Stimulated activated CD4-positive, alpha-beta T cell treated with anti-CD3 and anti-CD28 coated beads, Interleukin-12 subunit alpha, Interleukin-12 subunit beta, amount 100 ng/mL, for 4 hours (primary cell): ENCODE data around the gene SLC1A1.

Source experiments
- DNase-seq: peaks from one replicate; pipeline ENCODE4 v3.0.0-alpha.2; 2020

SLC1A1 gene

DNA sequence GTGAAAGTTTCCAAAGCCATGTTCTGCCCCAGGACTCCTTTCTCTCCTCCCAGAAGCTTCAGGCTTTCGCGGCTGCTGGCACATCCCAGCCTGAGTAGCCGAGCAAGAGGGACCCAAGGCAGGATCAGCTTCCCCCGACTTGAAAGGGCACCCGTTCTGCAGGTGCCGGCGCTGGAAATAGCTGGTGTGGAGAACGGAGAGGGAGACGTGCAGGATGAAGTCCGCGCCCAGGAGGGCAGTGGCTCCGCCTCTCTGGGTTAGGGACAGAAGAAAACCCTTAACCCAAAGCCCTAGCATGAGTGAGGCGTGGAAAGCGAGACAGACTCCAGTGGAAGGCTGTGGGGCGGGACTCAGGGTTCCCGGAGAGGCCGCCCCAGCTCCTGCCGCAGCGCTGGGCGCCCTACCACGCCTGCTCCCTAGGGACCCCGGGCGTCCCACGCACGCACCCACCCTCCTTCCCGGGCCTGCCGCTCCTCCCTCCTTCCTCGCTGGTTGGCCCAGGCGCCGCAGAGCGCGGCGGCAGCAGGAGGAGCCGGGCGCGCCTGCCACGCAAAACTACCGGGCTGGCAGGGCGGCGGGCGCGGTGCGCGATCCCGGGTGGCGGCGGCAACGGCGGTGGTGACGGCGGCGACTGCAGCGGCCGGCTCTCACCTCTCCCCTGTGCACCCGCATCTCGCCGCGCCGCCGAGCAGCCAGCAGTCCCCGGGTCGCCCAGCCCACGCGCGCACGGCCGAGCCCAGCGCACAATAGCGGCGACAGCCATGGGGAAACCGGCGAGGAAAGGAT is at the start of gene SLC1A1:
Gene SLC1A1, plus strand, starts transcription at position 550 of the 786 bp plus-strand sequence. Its CDS starts 212 bp downstream, at position 762.
- peak; percentile 13 for DNase-seq

DNA sequence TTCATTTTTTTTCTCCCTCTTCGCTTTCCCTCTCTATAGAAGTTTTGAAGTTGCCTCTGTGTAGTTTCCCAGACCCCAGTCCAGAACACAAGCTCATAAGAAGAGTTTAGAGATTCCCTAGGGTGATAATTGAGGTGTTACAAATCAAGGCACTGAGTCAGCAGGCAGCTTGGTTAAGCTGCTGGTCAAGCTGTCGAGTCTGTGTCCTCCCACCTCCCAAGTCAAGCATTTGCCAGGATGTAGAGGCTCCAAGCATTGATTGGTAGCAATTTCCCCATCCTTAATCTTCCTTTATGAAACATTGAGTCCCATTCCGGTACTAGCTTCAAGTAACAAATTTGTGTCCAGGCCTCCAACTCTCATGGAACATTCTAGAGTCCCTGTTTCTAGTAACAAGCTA is 47.5 kb upstream of the SLC1A1 start:
- DNase-seq: no peak

GRCh38 chr9:4443439-4443838 is 46.8 kb upstream of the SLC1A1 start:
- DNase-seq: no peak

GRCh38 chr9:4461437-4461836 is 28.8 kb upstream of the SLC1A1 start:
- DNase-seq: no peak

- no peak for DNase-seq
These were observed 26.4 kb upstream of the SLC1A1 start for GRCh38 chr9:4463824-4464223.

GRCh38 chr9:4464911-4465513 is 25.3 kb upstream of the SLC1A1 start:
- no peak for DNase-seq

DNA sequence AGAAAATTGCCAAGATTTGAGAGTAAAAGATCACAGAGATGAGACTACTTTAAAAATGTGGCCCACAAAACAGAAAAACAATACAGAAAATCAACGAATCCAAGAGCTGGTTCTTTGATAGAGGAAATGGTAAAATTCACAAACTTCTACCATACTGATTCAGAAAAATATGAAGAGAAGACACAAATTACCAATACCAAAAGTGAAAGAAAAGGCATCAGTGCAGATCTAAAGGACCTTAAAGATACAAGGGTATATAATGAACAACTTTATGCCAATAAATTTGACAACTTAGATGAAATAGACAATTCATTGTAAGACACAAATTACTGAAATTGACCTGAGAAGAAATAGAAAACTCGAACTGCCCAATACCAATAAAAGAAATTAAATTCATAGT is 24.4 kb upstream of the SLC1A1 start:
- no peak for DNase-seq

GRCh38 chr9:4475301-4475700 is 15.0 kb upstream of the SLC1A1 start:
- DNase-seq: no peak

GRCh38 chr9:4486176-4486575 is 4.1 kb upstream of the SLC1A1 start:
- DNase-seq: no peak

DNA sequence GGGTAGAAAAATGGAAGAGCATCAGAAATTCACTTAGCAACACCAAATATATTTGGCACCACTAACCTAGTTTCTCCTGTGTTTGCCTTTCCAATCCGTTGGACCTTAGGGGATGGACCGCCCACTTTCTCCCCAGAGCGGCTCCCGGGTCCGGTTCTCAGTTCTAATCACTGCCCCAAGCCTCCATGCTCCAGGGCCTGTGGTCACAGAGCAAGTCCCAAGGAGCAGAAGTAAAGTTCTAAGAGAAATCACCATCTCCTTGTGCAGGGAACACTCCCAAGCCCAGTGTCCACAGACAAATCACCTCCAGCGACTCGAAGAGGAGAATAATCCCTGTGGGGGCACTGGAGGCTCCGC is 728 bp upstream of the SLC1A1 start:
- DNase-seq: no peak

DNA sequence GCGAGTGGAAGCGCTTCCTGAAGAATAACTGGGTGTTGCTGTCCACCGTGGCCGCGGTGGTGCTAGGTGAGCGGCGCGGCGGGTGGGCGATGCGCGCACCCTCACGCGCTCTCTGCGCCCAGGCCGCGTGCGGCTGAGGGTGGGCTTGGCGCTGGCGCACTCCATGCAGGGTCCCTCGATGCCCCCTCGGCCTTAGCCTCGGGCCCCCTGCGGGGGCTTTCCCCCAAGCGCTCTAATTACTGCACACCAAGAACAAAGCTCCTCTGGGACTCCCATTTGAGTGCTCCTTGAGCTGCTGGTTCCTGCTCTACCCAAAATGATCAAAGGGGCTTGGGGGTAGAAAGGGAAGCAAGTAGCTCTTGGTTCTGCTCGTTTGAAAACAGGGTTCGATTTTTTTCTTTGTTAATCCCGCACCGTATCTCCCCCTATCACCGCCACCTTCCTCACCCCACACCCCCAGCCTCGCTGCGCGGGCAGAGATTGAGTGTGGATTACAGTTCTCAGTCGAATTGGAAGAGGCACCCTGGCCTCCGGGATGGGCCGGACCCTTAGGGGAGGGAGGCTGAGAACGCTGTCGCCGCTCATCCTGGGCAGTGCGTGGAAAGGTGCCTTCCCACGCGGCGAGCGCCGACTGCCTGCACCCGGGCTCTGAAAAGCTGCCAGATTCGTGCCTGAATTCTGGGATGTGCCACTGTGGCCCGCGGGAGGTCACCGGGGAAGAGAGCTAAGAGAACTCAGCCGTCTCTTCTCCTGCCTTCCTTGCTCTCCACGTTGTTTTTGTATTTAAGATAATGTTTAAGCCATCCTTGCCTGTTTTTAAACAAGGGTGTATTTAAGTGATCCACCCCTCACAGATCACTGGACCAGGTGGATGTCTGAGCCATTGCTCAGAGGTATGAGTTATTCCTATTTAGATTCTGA is 697 bp downstream of the SLC1A1 start:
- no peak for DNase-seq

GRCh38 chr9:4491626-4491975 is 1.3 kb downstream of the SLC1A1 start:
- DNase-seq: no peak

- no peak for DNase-seq
These were observed 4.1 kb downstream of the SLC1A1 start for GRCh38 chr9:4494332-4494731.

- no peak for DNase-seq
These were observed 4.5 kb downstream of the SLC1A1 start for GRCh38 chr9:4494806-4495205.

DNA sequence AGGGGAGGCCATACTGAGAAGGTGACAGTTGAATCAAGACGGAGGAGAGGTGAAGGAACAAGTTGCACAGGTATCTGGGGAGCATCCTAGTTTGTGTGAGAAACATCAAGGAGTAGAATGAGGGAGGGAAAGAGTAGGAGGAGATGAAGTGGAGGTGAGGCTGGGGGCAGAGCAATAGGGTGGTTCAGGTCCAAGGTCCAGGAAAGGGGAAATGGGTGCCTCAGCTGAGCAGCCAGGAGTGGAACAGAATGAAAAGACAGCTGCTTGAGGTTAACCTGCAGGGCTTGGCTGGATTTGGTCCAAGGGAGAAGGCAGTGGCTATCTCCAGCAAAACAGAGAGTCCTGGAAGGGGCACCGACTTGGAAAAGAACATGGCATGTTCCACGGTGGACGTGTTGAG is 5.3 kb downstream of the SLC1A1 start:
- DNase-seq: no peak

GRCh38 chr9:4496497-4496896 is 6.2 kb downstream of the SLC1A1 start:
- no peak for DNase-seq

DNA sequence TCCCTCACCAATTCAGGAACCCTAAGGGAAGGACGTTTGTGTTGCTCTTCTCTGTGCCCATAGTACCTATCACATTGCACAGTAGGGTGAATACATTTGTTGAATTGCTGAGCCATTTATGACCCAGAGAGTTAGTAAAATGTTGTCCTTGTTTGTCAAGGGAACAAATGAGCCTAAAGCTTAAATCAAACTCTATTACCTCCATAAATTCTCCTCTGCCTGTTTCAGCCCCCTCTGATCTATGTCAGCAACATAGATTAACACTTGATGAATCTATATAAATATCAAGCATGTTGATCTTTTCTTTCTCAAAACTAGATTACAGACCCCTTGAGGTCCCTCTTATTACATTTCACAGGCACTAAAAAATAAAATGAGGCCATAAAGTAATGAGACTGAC is 7.1 kb downstream of the SLC1A1 start:
- no peak for DNase-seq

- no peak for DNase-seq
These were observed 7.6 kb downstream of the SLC1A1 start for GRCh38 chr9:4497855-4498254.

- no peak for DNase-seq
These were observed 9.6 kb downstream of the SLC1A1 start for GRCh38 chr9:4499917-4500316.

DNA sequence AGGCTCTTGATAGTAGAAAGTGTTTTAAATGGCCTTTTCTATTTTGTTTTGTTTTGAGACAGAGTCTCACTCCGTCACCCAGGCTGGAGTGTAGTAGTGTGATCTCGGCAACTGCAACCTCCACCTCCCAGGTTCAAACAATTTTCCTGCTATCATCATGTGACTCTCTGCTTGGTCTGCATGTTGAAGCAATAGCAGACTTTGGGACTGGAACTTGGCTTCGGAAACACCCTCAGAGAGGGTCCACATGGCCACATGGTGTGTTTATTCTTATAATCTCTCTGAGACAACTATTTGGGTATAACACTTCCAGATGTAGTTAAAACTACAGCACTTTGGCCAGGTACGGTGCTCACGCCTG is 10.9 kb downstream of the SLC1A1 start:
- no peak for DNase-seq

GRCh38 chr9:4502444-4502843 is 12.2 kb downstream of the SLC1A1 start:
- DNase-seq: no peak

GRCh38 chr9:4503103-4503502 is 12.8 kb downstream of the SLC1A1 start:
- DNase-seq: no peak

DNA sequence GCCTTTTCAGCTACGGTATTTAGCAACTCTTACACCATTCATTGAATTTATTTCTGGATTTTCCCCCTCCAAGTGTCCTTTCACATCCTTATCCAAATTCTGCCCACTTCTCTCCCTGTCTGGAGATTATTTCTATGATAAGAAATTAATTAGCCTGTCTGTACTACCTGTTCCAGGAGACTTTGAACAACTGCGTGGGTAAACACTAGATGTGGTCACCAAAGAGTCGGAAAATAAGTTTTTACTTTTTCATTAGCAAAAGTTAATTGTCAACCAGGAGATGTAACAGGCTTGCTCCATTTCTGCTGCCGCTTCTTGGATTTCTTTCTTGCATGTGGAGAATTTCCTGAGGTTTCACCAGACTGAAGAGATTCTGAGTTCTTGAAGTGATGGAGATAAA is 14.0 kb downstream of the SLC1A1 start:
- DNase-seq: no peak

- no peak for DNase-seq
These were observed 16.2 kb downstream of the SLC1A1 start for GRCh38 chr9:4506490-4506889.
